ENCODE data around the gene CALM3.
A peak's percentile ranks its signal among the peaks of the same experiment; 100 is the strongest.
"Not testable (repeated sequence)": the region's sequence is repeated elsewhere in the genome, so short reads cannot be mapped to it uniquely, and the experiment has no call there.

CALM3 gene

DNA sequence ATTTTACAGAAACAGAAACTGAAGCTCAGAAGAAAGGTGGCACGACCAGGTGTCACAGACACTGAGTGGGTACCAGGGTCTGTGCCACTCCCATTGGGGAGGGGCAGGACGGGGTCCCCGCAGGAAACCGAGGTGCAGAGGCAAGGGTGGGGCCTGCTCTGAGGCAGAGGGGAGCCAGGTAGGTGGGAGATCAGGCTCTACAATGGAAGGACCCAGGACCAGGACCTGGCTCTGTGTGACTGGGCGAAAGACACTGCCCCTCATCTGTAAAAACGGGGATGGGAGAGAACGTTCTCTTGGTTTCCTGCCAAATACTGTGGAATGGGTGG lies 21.0 kb downstream of the CALM3 start:
- no peak for DNase-seq (ENCODE audit: low spot score)
- TF ChIP-seq, protein P1, sequence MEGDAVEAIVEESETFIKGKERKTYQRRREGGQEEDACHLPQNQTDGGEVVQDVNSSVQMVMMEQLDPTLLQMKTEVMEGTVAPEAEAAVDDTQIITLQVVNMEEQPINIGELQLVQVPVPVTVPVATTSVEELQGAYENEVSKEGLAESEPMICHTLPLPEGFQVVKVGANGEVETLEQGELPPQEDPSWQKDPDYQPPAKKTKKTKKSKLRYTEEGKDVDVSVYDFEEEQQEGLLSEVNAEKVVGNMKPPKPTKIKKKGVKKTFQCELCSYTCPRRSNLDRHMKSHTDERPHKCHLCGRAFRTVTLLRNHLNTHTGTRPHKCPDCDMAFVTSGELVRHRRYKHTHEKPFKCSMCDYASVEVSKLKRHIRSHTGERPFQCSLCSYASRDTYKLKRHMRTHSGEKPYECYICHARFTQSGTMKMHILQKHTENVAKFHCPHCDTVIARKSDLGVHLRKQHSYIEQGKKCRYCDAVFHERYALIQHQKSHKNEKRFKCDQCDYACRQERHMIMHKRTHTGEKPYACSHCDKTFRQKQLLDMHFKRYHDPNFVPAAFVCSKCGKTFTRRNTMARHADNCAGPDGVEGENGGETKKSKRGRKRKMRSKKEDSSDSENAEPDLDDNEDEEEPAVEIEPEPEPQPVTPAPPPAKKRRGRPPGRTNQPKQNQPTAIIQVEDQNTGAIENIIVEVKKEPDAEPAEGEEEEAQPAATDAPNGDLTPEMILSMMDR (IDR thresholded peaks at IDR 0.05; ENCODE audit: extremely low read depth, missing control alignments): no peak

DNA sequence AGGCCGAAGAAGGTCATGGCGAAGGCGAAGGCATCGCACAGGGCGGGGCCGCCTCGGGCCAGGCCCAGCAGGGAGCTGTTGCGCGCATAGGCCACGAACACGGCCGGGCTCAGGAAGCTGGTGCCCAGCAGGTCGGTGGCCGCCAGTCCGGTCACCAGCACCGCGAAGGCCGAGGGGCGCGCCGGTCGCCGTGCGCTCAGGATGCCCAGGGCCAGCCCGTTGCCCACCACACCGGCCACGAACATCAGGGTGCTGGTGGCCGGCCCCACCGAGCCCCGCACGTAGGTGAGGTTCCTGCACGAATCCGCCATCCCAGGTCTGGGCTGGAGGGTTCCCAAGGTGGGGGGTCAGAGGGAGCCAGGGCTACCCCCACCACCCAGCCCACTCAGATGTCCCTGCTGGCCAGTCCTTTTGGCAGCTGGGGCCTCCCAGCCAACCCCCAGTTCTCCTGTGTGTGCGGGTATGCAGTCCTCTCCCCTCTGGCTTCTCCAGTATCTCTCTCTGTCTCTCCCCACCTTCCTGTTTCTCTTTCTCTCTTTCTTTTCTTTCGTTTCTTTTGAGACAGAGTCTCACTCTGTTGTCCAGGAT lies 22.9 kb downstream of the CALM3 start:
- no peak for DNase-seq (ENCODE audit: low spot score)

DNA sequence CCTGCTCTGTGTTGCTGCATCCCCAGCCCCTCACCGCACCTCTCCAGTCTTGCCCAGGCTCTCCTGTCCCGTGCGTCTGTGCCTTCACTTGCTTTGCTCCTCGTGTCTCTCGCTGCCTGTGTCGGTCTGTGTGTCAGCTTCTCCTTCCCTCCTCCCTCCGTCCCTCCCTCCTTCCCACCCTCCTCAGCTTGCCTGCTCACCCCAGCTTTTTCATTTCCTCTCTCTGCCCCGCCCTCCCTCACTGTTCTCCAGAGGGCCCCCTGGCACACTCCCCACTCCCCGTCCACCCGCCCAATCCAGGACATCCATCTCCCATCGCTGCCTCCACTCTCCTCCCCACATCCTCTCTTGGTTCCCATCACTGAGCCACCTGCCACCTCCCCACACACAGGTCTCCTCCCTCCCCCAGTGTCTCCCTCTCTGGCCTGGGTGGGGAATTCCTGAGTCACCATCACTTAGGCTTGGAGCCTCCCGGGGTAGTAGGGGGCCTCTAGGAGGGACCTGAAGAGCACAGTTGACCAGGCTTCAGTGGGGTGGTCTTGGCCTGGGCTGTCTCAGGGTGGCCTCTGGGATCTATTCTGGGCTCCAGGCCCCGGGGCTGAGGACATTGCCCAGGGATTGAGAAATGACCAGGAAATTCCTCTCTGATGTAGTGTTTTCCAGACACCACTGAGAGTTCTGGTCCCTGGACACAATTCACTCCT lies 24.0 kb downstream of the CALM3 start, which contains the start of gene PTGIR:
Gene PTGIR (minus strand): TSS at position 132 of the 704 bp plus-strand sequence. CDS start 864 bp downstream, outside the sequence.
- TF ChIP-seq, protein P1 (IDR thresholded peaks at IDR 0.05; ENCODE audit: extremely low read depth, missing control alignments): no peak
- peak; percentile 59 for DNase-seq (ENCODE audit: low spot score)

More for the DNA sequence above, 22.9 kb downstream of the CALM3 start:
- TF ChIP-seq, protein P1 (IDR thresholded peaks at IDR 0.05; ENCODE audit: extremely low read depth, missing control alignments): no peak

DNA sequence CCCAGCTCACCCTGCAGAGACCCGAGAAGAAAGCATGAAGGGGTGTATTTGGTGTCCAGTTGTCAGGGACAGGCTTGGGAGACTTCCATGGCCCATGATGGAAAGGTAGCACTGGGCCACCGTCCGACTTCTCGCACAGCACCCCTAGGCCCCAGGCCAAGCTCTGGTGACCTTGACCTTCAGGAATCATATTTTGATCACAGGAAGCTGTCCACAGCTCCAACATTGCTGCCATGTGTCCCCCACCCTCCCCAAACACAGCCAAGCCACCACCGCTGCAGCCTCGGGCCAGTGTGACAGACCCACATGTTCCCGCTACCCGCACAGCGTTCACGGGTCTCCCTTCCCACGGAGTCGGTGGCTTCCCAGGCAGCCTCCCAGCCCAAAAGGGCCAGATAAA lies 24.6 kb downstream of the CALM3 start:
- TF ChIP-seq, protein P1 (IDR thresholded peaks at IDR 0.05; ENCODE audit: extremely low read depth, missing control alignments): no peak
- no peak for DNase-seq (ENCODE audit: low spot score)

DNA sequence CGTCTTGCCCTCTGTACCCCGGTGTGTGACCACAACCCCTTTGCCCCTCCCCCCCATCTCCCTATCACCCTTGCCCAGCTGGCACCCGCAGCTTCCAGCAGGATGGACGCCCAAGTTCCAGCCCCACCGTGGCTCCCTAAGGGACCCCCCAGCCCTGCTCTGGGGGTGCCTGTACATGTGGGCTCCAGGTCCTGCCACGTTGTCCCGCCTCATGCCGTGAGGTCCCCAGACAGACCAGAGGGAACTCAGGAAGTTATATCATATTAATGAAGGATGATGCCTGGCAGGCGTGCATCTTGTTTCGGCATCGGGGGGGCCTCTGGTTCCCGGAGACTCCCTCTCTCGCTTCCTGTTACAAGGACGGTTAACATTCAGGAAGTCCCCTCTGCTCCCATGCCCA lies 25.3 kb downstream of the CALM3 start:
- TF ChIP-seq, protein P1 (IDR thresholded peaks at IDR 0.05; ENCODE audit: extremely low read depth, missing control alignments): no peak
- no peak for DNase-seq (ENCODE audit: low spot score)

DNA sequence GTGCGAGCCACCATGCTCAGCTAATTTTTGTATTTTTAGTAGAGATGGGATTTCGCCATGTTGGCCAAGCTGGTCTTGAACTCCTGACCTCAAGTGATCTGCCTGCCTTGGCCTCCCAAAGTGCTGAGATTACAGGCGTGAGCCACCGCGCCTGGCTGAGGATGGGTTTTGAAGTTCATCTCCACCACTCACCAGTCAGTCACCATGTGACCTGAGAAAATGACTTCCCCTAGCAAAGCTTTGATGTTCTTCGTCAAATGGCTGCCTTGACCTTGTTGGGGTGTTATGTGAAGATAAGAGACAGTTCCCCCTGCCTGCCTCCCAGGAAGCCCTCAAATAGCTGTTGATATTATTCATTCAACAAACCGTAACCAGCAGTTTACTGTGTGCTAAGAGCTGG lies 27.8 kb downstream of the CALM3 start:
- not testable (repeated sequence) for DNase-seq (ENCODE audit: low spot score)

DNA sequence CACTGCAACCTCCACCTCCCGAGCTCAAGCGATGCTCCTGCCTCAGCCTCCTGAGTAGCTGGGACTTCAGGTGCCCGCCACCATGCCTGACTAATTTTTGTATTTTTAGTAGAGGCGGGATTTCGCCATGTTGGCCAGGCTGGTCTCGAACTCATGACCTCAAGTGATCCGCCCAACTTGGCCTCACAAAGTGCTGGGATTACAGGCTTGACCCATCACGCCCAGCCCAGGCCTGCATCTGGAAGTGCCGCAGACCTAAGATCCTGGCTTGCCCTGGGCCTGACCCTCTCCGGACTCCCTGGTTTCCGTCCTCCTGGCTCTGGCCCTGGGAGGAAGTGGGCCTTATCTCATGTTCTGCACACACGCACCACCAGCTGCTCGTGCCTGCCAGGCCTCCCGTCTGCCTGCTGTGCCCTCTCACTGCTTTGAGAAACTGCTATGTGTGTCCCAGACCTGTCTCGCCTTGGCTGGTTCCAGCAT lies 28.5 kb downstream of the CALM3 start:
- TF ChIP-seq, protein P1 (IDR thresholded peaks at IDR 0.05; ENCODE audit: extremely low read depth, missing control alignments): no peak
- no peak for DNase-seq (ENCODE audit: low spot score)

Data from GM20000 (cell line).